Stimulated activated CD4-positive, alpha-beta T cell treated with anti-CD3 and anti-CD28 coated beads, Interleukin-15, amount 100 ng/mL, for 1 hour (primary cell): ENCODE measurements around the gene ST6GALNAC6.

Experiments
- DNase-seq, 2 donors: peaks; one replicate each; pipeline ENCODE4 v3.0.0-alpha.2; 2020; ENCODE audit warnings: low read depth in 1 of 2, low spot score in 1 of 2

The ST6GALNAC6 gene

GRCh38 chr9:127934248-127934647 is 34.8 kb upstream of the ST6GALNAC6 start:
- no peak for DNase-seq

- no peak for DNase-seq
These were observed 31.9 kb upstream of the ST6GALNAC6 start for GRCh38 chr9:127931092-127931881.

- peak; percentile 56 to 63 for DNase-seq
These were observed 31.1 kb upstream of the ST6GALNAC6 start, which contains the start of gene PIP5KL1 for GRCh38 chr9:127930231-127931091. Gene PIP5KL1, minus strand, starts transcription at chr9:127930777. Its CDS starts 25 bp downstream, at chr9:127930752.

GRCh38 chr9:127929625-127929979 is 30.2 kb upstream of the ST6GALNAC6 start:
- no peak for DNase-seq

- DNase-seq = no peak
These were observed 29.5 kb upstream of the ST6GALNAC6 start for GRCh38 chr9:127928676-127929624.

- no peak for DNase-seq
These were observed 28.7 kb upstream of the ST6GALNAC6 start for GRCh38 chr9:127927988-127928675.

GRCh38 chr9:127927201-127927987 is 28.0 kb upstream of the ST6GALNAC6 start:
- DNase-seq = peak; percentile 50 to 64

- DNase-seq = no peak
These were observed 27.4 kb upstream of the ST6GALNAC6 start for GRCh38 chr9:127926906-127927200.

GRCh38 chr9:127925959-127926905 is 26.8 kb upstream of the ST6GALNAC6 start:
- no peak for DNase-seq

GRCh38 chr9:127924736-127925444 is 25.5 kb upstream of the ST6GALNAC6 start:
- no peak for DNase-seq

- DNase-seq = no peak
These were observed 24.4 kb upstream of the ST6GALNAC6 start for GRCh38 chr9:127923771-127924170.

- DNase-seq = no peak
These were observed 23.6 kb upstream of the ST6GALNAC6 start for GRCh38 chr9:127923046-127923445.

GRCh38 chr9:127921557-127922120 is 22.2 kb upstream of the ST6GALNAC6 start:
- peak; percentile 65 to 67 for DNase-seq

- no peak for DNase-seq
These were observed 21.4 kb upstream of the ST6GALNAC6 start for GRCh38 chr9:127920794-127921193.

- no peak for DNase-seq
These were observed 19.9 kb upstream of the ST6GALNAC6 start for GRCh38 chr9:127919253-127919815.

GRCh38 chr9:127918183-127919107 is 19.0 kb upstream of the ST6GALNAC6 start:
- no peak for DNase-seq
